H7 (cell line): ENCODE results near the gene NKD1. TPM values are rescaled to one million over a fixed set of nuclear protein-coding genes. Genes with fewer than 3 reads are reported as not detected.
"Not testable (repeated sequence)": the region's sequence is repeated elsewhere in the genome, so short reads cannot be mapped to it uniquely, and the experiment has no call there.

Experiments used
- DNase-seq: peaks from one replicate; pipeline ENCODE4 v3.0.0; 2012
- H3K27me3 ChIP-seq: 2 replicates; pipeline ENCODE4 v1.6.0; 2011; ENCODE audit warnings: mild to moderate bottlenecking, low read length; ENCODE audit not compliant: control insufficient read depth, insufficient read depth
- H3K36me3 ChIP-seq: replicated peaks from 2 replicates; pipeline ENCODE4 v1.5.1; 2011; ENCODE audit warnings: low read length; ENCODE audit not compliant: control insufficient read depth, insufficient read depth
- H3K4me3 ChIP-seq: 2 replicates; pipeline ENCODE4 v1.5.1; 2011; ENCODE audit warnings: low read depth, mild to moderate bottlenecking, control low read depth, low read length, moderate library complexity; ENCODE audit not compliant: insufficient read depth
- total RNA-seq: library from RNA; depleted of rRNA; stranded (reverse); fragments of >200 nt; shearing (Covaris generic); gene quantifications from 2 replicates; pipeline ENCODE4 v1.2.3, GENCODE V29; 2014

Gene NKD1
- total RNA-seq, 1 experiment from 2014 or later: 1.2 TPM

DNA sequence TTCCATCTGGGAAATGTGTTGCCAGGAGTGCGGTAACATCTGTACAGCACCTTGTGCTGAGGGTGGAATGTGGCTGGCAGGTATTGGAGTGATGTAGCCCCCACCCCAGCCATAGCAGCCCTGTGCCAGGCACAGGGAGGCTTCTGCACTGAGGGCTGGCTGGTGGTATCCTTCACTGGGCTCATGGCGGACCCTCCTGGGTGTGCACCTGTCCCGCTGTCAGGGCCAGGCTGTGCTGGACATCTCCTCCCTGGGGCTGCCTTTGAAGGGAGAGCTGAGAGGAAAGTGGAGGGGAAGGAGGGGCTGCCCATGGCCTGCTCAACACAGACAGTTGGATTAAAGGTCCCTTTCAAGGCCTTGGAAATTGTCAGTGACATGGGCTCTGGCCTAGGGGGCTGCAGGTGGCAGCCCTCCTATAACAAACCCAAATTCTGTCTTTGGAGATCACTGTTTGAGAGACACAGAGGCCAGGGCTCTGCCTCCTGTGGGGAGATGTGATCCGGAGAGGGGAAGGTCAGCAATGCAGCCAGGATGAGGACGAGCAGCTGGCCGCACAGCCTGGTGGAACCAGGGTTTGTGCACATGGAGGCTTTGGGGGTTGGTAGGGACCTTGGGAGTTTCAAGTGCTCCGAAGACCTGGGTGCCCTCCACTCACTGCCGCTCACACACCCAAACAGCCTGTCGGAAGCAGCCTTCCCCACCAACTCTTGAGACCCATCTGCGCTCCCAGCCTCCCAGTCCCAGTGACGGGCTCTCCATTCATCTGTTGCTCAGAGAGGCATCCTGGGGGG, 22.8 kb downstream of the NKD1 start:
- Histone ChIP-seq H3K4me3 (no peak overlapping the region), H3K36me3 (no peaks in the 10 kb centered on the region), H3K27me3 (no peaks in the 10 kb centered on the region)
- no peak for DNase-seq

DNA sequence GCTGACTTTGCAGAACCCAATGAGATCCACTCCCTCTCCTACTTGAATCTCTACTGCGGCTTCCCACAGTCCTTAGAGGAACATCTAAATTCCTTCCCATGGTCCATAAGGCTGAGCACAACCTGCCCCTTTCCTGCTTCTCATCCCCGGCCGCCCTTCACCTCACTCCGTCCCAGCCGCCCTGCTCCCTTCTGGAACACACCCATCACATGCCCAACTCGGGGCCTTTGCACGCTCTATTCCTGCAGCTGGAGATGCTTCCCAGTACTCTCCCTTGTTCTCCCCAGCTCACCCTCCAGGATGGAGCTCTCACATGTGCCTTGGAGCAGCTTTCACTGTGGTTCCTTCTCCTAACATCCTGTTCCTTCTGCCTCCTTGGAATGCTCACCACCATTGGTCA, 23.6 kb downstream of the NKD1 start:
- no peak for DNase-seq
- Histone ChIP-seq H3K27me3 (no peaks in the 10 kb centered on the region), H3K36me3 (no peaks in the 10 kb centered on the region), H3K4me3 (no peak overlapping the region)

DNA sequence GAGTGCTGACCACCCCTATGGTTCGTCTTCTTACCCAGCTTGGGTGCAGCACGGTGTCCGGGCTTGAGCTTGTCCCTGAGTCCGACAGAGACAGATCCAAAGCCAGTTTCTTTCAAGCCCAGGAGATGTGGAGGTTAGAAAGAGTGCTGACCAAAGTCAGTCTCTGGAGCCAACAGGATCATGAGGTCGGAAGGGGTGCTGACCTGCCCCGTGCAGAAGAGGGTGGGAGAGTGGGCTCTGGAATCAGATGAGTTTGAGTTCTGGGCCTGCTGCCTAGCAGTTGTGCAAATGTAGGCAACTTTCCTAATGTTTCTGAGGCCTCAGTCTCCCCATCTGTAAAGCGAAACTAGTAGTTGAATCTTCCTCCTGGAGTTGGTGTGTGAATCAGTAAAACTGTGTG, 24.5 kb downstream of the NKD1 start:
- Histone ChIP-seq H3K27me3 (no peaks in the 10 kb centered on the region), H3K36me3 (no peaks in the 10 kb centered on the region), H3K4me3 (no peak overlapping the region)
- DNase-seq: no peak

DNA sequence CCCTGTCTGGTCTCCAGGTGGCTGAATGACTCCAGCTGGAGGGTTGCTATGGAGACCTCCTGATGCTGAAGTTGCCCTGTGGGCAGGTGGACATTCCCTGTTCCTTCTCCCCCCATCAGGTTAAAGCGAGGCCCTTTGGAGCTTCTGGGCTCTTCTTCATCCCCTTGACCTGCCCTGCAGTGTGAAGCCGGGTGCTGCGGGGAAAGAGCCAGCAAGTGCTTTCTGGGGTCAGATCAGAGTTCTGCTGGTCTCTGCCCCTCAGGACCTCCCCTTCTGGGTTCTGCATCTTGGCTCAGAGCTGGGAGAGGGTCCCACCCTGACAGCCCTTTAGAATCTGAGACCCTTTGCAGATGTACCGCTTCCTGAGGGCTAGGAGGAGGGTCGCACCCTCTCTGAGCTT, 25.1 kb downstream of the NKD1 start:
- DNase-seq: no peak
- H3K27me3 ChIP-seq: no peaks in the 10 kb centered on the region
- no peaks in the 10 kb centered on the region for H3K36me3 ChIP-seq
- no peak overlapping the region for H3K4me3 ChIP-seq

DNA sequence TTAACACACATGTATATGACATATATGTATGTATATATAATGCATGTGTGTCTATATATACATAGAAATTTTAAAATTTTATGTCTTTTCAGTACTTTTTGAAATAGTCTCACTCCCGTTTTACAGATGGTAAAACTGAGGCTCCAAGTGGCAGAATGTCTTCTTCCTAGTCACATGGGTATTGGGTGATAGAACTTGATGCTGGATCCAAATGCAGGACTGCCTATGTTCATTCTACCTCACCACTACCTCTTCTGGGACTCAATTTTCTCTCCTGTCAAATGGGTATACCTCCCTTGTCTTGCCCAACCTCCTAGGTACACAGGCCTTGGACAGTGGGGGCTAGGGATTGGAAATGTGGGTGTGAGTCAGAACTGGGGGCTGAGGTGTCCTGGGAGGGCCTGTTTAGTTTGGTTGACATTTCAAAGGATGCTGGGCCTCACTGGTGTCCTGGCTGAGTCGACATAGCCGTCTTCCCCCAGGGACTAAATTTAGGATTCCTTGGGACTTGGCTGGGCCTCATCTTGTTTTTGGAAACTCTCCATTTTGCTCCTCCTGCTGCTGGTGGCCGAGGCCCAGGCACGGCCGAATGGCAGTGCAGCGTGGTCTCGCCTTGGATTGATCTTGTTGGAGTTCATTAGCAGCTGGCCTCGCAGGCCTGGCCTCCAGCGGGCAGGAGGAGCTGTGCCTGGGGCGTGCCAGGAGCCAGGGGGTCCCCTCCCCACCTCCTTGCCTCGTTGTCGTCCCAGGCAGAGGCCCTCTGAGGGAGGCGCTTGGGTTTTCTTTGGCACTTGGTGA, 25.9 kb downstream of the NKD1 start:
- no peaks in the 10 kb centered on the region for H3K27me3 ChIP-seq
- DNase-seq: peak; percentile 49
- H3K36me3 ChIP-seq: no peaks in the 10 kb centered on the region
- H3K4me3 ChIP-seq: no peak overlapping the region

DNA sequence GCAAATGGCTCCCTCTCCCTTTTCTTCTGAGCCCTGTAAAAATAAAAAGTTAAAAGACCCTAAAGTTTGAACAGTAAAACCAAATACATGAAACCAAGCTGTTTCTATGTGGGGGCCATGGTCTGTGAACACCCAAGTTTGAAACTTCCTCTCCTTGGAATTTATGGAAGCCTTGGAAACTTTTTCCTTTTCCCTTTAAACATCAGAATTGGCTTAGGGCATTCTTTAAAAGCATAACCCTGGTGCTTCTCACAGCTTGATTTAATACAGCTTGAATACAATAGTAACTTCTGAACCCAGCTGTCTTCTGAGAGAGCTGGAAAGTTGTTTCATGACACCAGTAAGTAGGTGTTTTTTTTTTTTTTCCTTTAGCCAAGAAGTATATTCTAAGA, 26.5 kb downstream of the NKD1 start:
- no peak overlapping the region for H3K4me3 ChIP-seq
- DNase-seq: no peak
- no peaks in the 10 kb centered on the region for H3K36me3 ChIP-seq
- no peaks in the 10 kb centered on the region for H3K27me3 ChIP-seq

DNA sequence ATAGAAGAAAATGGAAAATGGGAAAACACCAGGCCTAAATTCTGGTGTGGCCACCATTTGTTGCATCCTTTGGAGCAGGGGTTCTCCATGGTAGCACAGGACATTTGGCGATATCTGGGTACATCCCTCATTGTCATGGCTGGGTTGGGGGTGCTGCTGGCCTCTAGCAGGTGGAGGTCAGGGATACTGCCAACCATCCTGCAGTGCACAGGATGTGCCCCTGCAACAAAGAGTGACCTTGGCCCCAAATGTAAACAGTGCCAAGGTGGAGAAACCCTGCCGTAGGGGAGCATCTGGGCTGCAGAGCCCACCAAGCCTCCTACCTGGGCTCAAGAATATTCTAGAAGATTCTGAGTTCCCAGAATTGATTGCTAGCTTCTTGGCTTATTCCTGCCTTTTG, 27.5 kb downstream of the NKD1 start:
- H3K27me3 ChIP-seq: no peaks in the 10 kb centered on the region
- no peak for DNase-seq

DNA sequence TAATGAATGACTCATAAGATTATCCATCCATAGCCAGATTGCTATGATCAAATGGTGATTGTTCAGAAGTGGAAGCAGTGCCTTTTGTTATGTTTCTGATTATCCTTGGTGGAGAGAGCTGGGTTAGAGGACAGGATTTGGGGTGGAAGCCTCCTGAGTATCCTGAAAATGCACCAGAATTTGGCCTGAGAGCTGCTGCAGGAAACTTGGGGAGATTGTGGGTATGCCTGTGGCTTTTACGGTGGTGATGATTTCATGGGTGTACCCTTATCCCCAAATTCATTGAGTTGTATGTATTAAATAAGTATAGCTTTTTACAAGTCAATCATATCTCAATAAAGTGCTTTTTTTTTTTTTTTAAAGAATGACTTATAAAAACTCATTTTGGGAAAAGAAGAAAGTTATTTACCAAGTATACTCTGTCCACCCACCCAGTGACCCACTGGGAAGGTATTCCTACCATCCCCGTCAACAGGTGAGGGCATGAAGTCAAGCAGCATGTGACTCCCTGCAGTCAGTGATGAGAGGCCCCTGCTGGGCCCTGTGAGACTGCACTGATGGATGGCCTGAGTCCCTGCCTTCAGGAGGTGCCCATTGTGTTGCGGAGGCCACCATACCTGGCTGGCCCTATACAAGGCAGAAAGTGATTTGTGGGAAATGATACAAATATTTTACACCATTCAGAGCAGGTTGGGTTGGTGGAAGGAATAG, 28.4 kb downstream of the NKD1 start:
- Histone ChIP-seq H3K27me3 (no peaks in the 10 kb centered on the region), H3K36me3 (no peaks in the 10 kb centered on the region), H3K4me3 (no peak overlapping the region)
- DNase-seq: no peak

More for the DNA sequence above, 27.5 kb downstream of the NKD1 start:
- Histone ChIP-seq H3K36me3 (no peaks in the 10 kb centered on the region), H3K4me3 (no peak overlapping the region)

DNA sequence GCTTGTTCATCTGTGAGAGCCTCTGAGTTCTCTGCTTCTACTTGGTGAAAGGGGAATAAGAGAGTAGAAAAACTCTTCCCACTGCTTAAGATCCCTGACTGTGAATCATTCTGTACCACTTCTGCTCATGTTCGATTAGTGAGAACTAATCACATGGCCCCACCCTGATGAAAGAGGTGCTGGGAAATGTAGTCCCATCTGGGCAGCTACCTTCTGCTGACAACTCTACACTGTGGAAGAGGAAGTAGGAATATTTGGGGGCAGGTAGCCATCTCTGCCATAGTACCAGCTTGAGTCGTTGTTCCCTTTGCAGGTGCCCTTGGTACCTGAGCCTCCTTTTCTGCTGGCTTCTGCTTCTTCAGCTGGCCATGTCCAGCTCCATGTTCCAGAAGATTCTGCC, 29.9 kb downstream of the NKD1 start:
- H3K36me3 ChIP-seq: no peaks in the 10 kb centered on the region
- no peak for DNase-seq
- no peaks in the 10 kb centered on the region for H3K27me3 ChIP-seq
- H3K4me3 ChIP-seq: no peak overlapping the region

DNA sequence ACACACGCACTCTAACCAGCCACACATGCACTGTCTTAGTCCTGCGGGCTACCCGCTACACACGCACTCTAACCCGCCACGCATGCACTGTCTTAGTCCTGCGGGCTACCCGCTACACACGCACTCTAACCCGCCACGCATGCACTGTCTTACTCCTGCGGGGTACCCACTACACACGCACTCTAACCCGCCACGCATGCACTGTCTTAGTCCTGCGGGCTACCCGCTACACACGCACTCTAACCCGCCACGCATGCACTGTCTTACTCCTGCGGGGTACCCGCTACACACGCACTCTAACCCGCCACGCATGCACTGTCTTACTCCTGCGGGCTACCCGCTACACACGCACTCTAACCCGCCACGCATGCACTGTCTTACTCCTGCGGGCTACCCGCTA, 31.2 kb downstream of the NKD1 start:
- not testable (repeated sequence) for H3K27me3 ChIP-seq, H3K36me3 ChIP-seq, DNase-seq, H3K4me3 ChIP-seq

DNA sequence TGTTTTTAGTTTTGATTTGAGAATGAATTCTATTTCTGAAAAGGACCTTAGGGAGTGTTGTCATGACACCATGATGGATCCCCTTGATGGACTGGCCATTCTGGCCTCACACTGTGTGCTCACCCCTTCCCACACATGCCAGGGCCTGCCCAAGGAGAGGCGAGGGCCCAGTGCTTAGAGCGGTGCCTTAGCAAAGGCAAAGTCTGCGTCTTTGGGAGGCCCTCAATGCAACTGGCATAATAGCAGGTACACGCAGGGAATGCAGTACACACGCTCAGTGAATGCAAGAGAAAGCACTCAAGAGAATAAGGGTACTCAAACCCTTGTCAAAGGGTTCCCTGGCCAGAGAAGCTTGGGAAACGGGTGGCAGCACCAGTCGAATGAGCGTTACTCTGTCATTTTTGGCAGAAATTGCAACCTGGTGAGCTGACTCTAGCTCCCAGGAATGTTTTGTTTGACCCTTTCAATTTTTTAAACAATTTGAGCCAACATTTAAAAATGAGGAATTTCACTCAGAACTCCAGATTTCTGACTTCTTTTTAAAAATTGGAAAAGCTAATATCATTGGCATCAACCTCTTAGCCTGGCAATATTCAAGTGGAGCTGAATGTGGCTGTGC, 32.1 kb downstream of the NKD1 start:
- DNase-seq: no peak
- H3K4me3 ChIP-seq: no peak overlapping the region
- no peaks in the 10 kb centered on the region for H3K36me3 ChIP-seq
- no peaks in the 10 kb centered on the region for H3K27me3 ChIP-seq

DNA sequence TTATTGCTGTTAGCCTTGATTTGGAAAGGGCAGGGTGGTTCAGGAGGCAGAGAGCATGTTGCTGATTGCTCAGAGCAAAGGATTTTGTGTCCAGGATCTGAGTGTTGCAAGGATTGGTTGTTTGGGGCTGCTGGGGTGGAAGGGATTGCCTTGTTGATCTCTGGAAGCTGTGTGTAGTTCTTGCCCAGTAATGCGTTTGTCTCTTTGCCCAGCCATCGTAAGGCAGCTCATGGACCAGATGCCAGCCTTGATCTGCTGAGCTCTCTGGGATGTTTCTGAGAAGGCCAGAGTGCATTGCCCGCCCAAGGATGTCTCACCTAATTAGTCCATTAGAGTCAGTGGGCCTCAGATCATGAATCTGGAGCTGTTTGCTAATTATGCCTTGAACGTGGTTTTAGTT, 33.6 kb downstream of the NKD1 start:
- Histone ChIP-seq H3K27me3 (no peaks in the 10 kb centered on the region), H3K36me3 (no peaks in the 10 kb centered on the region), H3K4me3 (no peak overlapping the region)
- no peak for DNase-seq

DNA sequence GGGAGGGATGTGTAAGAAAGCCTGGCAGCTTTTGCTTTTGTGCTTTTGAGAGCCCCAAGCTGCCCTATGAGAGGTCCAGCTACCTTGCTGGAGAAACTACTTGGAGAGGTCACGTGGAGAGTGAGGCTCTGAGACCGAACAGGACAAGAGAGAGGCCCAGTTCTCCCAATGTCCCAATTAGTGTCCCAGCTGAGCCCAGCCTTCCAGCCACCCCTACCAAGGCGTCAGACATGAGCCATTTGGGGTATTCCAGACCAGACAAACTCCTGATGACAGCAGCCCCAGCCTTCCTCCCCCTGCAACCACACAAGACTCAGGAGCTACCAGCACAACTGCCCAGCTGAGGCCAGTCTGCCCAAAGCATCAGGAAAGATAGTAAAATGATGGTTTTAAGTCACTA, 35.0 kb downstream of the NKD1 start:
- DNase-seq: no peak
- H3K27me3 ChIP-seq: no peaks in the 10 kb centered on the region
- H3K36me3 ChIP-seq: no peaks in the 10 kb centered on the region
- H3K4me3 ChIP-seq: no peak overlapping the region

DNA sequence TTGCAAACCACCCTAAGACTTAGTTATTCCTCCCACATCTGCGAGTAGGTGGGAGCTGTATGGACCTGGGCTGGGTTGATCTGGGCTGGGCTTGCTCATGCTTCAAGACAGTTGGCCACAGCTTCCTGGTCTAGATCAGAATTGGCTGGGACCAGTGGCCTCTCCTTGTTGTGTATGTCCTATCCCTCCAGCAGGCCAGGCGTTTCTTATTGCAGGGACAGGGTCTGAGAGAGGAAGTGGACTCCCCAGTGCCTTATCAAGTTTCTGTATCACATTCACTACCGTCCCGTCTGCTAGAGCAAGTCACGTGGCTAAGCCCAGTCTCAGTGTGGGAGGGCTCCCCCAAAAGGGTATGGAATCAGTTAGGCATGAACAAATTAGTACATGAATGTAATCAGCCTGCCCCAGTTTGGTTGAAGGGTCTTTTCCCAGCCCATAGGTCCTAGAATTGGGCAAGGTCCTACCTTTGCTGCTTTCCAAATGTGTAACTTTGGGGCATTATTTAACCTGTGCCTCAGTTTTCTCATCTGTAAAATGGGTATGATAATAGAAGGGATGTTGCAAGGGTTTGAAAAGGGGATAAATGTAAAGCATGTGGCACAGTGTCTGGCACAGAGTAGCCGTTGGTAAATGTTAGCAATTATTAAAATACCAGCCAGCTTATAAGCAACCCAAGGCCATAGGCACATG, 36.0 kb downstream of the NKD1 start:
- Histone ChIP-seq H3K36me3 (no peaks in the 10 kb centered on the region), H3K27me3 (no peaks in the 10 kb centered on the region), H3K4me3 (no peak overlapping the region)
- no peak for DNase-seq
